Measurements from ENCODE around the gene HDAC9. TPM values are rescaled to one million over a fixed set of nuclear protein-coding genes. Genes with fewer than 3 reads are reported as not detected.
"Not testable (repeated sequence)": the region's sequence is repeated elsewhere in the genome, so short reads cannot be mapped to it uniquely, and the experiment has no call there.

HDAC9 gene
- total RNA-seq, 1 experiment from 2014 or later = 2.5 TPM

GRCh38 chr7:18693406-18693805 lies 197.9 kb downstream of the HDAC9 start:
- peak; percentile 31 to 69 for DNase-seq
- Histone ChIP-seq H3K4me3 (no peak overlapping the region), H3K4me1 (no peaks in the 10 kb centered on the region), H3K27ac (no peak overlapping the region), H3K27me3 (no peaks in the 10 kb centered on the region), H3K9me3 (replicated peaks) (no peaks in the 10 kb centered on the region), H3K36me3 (no peaks in the 10 kb centered on the region)

GRCh38 chr7:18693816-18694215 lies 198.3 kb downstream of the HDAC9 start:
- H3K27ac ChIP-seq = no peak overlapping the region
- H3K27me3 ChIP-seq = no peaks in the 10 kb centered on the region
- no peaks in the 10 kb centered on the region for H3K4me1 ChIP-seq
- no peak for DNase-seq
- H3K9me3 ChIP-seq (replicated peaks) = no peaks in the 10 kb centered on the region
- no peaks in the 10 kb centered on the region for H3K36me3 ChIP-seq
- no peak overlapping the region for H3K4me3 ChIP-seq

GRCh38 chr7:18694484-18694883 lies 198.9 kb downstream of the HDAC9 start:
- H3K9me3 ChIP-seq (replicated peaks) = no peaks in the 10 kb centered on the region
- DNase-seq = no peak
- no peaks in the 10 kb centered on the region for H3K27me3 ChIP-seq
- no peak overlapping the region for H3K27ac ChIP-seq
- no peaks in the 10 kb centered on the region for H3K4me1 ChIP-seq
- H3K36me3 ChIP-seq = no peaks in the 10 kb centered on the region
- H3K4me3 ChIP-seq = no peak overlapping the region

GRCh38 chr7:18694911-18695310 lies 199.4 kb downstream of the HDAC9 start:
- Histone ChIP-seq H3K4me1 (no peaks in the 10 kb centered on the region), H3K36me3 (no peaks in the 10 kb centered on the region), H3K27me3 (no peaks in the 10 kb centered on the region), H3K4me3 (no peak overlapping the region), H3K27ac (no peak overlapping the region), H3K9me3 (replicated peaks) (no peaks in the 10 kb centered on the region)
- DNase-seq = no peak

- Histone ChIP-seq H3K4me1 (no peaks in the 10 kb centered on the region), H3K27me3 (no peaks in the 10 kb centered on the region), H3K27ac (no peak overlapping the region), H3K4me3 (no peak overlapping the region), H3K36me3 (no peaks in the 10 kb centered on the region), H3K9me3 (replicated peaks) (no peaks in the 10 kb centered on the region)
- no peak for DNase-seq
These were observed 202.7 kb downstream of the HDAC9 start for GRCh38 chr7:18698258-18698734.

- no peaks in the 10 kb centered on the region for H3K4me1 ChIP-seq
- no peaks in the 10 kb centered on the region for H3K36me3 ChIP-seq
- DNase-seq = peak in 1 of 2 experiments; percentile 30
- no peak overlapping the region for H3K4me3 ChIP-seq
- no peak overlapping the region for H3K27ac ChIP-seq
- H3K27me3 ChIP-seq = no peaks in the 10 kb centered on the region
- no peaks in the 10 kb centered on the region for H3K9me3 ChIP-seq (replicated peaks)
These were observed 204.6 kb downstream of the HDAC9 start for GRCh38 chr7:18700147-18700546.

- no peak overlapping the region for H3K27ac ChIP-seq
- no peaks in the 10 kb centered on the region for H3K4me1 ChIP-seq
- no peaks in the 10 kb centered on the region for H3K36me3 ChIP-seq
- no peaks in the 10 kb centered on the region for H3K27me3 ChIP-seq
- no peaks in the 10 kb centered on the region for H3K9me3 ChIP-seq (replicated peaks)
- DNase-seq = no peak
- H3K4me3 ChIP-seq = no peak overlapping the region
These were observed 206.7 kb downstream of the HDAC9 start for GRCh38 chr7:18702071-18702829.

GRCh38 chr7:18703685-18704084 lies 208.1 kb downstream of the HDAC9 start:
- no peaks in the 10 kb centered on the region for H3K9me3 ChIP-seq (replicated peaks)
- no peaks in the 10 kb centered on the region for H3K27me3 ChIP-seq
- DNase-seq = no peak
- H3K36me3 ChIP-seq = no peaks in the 10 kb centered on the region
- no peaks in the 10 kb centered on the region for H3K4me1 ChIP-seq
- no peak overlapping the region for H3K4me3 ChIP-seq
- no peak overlapping the region for H3K27ac ChIP-seq

GRCh38 chr7:18706670-18707069 lies 211.1 kb downstream of the HDAC9 start:
- no peak overlapping the region for H3K4me3 ChIP-seq
- no peaks in the 10 kb centered on the region for H3K36me3 ChIP-seq
- DNase-seq = no peak
- H3K4me1 ChIP-seq = no peaks in the 10 kb centered on the region
- no peaks in the 10 kb centered on the region for H3K9me3 ChIP-seq (replicated peaks)
- no peak overlapping the region for H3K27ac ChIP-seq
- no peaks in the 10 kb centered on the region for H3K27me3 ChIP-seq

GRCh38 chr7:18708204-18708603 lies 212.7 kb downstream of the HDAC9 start:
- H3K4me1 ChIP-seq = no peaks in the 10 kb centered on the region
- H3K9me3 ChIP-seq (replicated peaks) = no peaks in the 10 kb centered on the region
- H3K36me3 ChIP-seq = no peaks in the 10 kb centered on the region
- no peaks in the 10 kb centered on the region for H3K27me3 ChIP-seq
- H3K4me3 ChIP-seq = no peak overlapping the region
- H3K27ac ChIP-seq = no peak overlapping the region
- DNase-seq = no peak

GRCh38 chr7:18715988-18716387 lies 220.4 kb downstream of the HDAC9 start:
- no peaks in the 10 kb centered on the region for H3K4me1 ChIP-seq
- no peak overlapping the region for H3K27ac ChIP-seq
- no peaks in the 10 kb centered on the region for H3K9me3 ChIP-seq (replicated peaks)
- H3K27me3 ChIP-seq = no peaks in the 10 kb centered on the region
- no peak for DNase-seq
- H3K36me3 ChIP-seq = no peaks in the 10 kb centered on the region
- H3K4me3 ChIP-seq = no peak overlapping the region

- H3K4me1 ChIP-seq = no peaks in the 10 kb centered on the region
- H3K27ac ChIP-seq = no peak overlapping the region
- H3K9me3 ChIP-seq (replicated peaks) = no peaks in the 10 kb centered on the region
- no peaks in the 10 kb centered on the region for H3K27me3 ChIP-seq
- H3K36me3 ChIP-seq = no peaks in the 10 kb centered on the region
- DNase-seq = no peak
- no peak overlapping the region for H3K4me3 ChIP-seq
These were observed 225.9 kb downstream of the HDAC9 start for GRCh38 chr7:18721429-18721828.

- Histone ChIP-seq H3K27me3 (no peaks in the 10 kb centered on the region), H3K4me3 (no peak overlapping the region), H3K36me3 (no peaks in the 10 kb centered on the region), H3K9me3 (replicated peaks) (no peaks in the 10 kb centered on the region), H3K4me1 (no peaks in the 10 kb centered on the region), H3K27ac (no peak overlapping the region)
- no peak for DNase-seq
These were observed 228.8 kb downstream of the HDAC9 start for GRCh38 chr7:18724318-18724717.

GRCh38 chr7:18727115-18727870 lies 231.7 kb downstream of the HDAC9 start:
- Histone ChIP-seq H3K27me3 (no peaks in the 10 kb centered on the region), H3K4me3 (no peak overlapping the region), H3K4me1 (no peaks in the 10 kb centered on the region), H3K9me3 (replicated peaks) (no peaks in the 10 kb centered on the region), H3K36me3 (no peaks in the 10 kb centered on the region), H3K27ac (no peak overlapping the region)
- DNase-seq = no peak

- H3K27me3 ChIP-seq; H3K4me1 ChIP-seq; H3K4me3 ChIP-seq; DNase-seq; H3K36me3 ChIP-seq; H3K9me3 ChIP-seq (replicated peaks); H3K27ac ChIP-seq: not testable (repeated sequence)
These were observed 240.5 kb downstream of the HDAC9 start for GRCh38 chr7:18736012-18736411.

All from SJCRH30 (cell line).